Activated naive CD8-positive, alpha-beta T cell treated with anti-CD3 and anti-CD28 coated beads, Interleukin-2, amount 50 U/mL, for 16 hours (primary cell): ENCODE results near the gene FOXS1.

Source experiments
- DNase-seq: peaks from one replicate; pipeline ENCODE4 v3.0.0-alpha.2; 2020; ENCODE audit warnings: low read depth, low spot score

Gene FOXS1

DNA sequence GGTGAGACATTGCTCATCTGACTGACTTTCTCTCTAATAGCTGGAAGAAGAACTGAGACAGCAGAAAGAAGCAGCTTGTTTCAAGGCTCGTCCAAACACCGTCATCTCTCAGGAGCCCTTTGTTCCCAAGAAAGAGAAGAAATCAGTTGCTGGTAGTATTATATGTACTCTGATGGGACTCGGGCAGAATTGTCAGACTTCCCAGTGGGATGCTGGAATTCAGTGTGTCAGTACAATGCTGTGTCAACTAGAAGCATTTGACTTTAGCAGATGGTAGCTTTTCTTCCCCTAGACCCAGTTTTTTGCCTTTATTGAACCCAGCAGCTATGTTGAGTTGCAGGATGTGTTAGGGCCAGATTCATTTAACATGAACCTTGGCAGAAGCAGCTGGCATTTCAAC is 48.0 kb downstream of the FOXS1 start:
- DNase-seq, result no peak
